HG03196 (cell line): ENCODE data around the gene CXCL10.

Experiments used
- ATAC-seq: cut with Tn5 transposase; IDR thresholded peaks from one replicate; pipeline ENCODE4 v1.9.1; 2021; ENCODE audit not compliant: unreplicated experiment

Gene CXCL10

GRCh38 chr4:75997081-75997480, 26.2 kb downstream of the CXCL10 start:
- ATAC-seq: no peak

DNA sequence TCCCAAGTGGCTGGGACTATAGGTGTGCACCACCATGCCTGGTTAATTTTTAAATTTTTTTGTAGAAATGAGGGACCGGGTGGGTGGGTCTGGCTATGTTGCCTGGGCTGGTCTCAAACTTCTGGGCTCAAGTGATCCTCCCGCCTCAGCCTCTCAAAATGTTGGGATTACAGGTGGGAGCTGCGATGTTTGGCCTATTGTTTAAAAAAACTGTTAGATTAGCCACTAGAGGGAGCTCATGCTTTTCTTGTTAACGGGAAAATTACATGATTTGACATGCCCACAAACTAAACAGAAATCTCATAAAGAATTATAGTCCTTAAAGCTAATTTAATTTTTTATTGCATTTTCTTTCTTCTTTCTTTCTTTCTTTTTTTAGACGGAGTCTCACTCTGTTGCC, 27.6 kb downstream of the CXCL10 start:
- no peak for ATAC-seq

DNA sequence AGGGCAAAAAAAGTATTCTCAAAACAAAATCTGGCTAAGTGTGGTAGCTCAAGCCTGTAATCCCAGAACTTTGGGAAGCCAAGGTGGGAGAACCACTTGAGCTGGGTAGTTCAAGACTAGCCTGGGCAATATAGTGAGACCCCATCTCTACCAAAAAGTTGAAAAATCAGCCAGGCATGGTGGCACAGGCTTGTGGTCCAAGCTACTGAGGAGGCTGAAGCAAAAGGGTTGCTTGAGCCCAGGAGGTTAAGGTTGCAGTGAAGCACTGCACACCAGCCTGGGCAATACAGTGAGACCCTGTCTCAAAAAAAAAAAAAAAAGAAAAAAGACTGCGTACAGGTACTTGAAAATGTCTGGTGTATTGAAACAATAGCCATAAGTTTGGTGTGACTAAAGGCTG, 30.8 kb downstream of the CXCL10 start:
- no peak for ATAC-seq

- ATAC-seq: no peak
These were observed 33.3 kb downstream of the CXCL10 start for GRCh38 chr4:75989846-75990528.

- ATAC-seq: no peak
These were observed 38.2 kb downstream of the CXCL10 start for GRCh38 chr4:75985116-75985515.

DNA sequence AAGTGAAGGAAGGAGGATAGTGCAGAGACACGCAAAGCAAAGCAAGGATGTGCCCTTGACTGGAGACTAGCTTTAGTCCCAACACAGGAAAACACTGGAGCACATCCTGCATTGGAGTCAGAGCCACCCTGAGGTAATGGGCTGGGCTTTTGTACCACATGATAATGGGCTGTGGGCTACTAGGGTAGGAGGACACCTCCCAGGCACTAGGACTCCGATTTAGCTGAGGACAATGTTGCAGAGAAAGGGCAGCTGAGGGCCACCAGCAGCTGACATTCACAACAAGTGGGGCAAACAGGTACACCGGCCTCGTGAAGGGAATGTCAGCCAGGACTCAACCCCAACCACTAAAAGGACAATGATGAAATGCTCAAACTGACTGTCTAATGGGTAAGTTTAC, 42.7 kb downstream of the CXCL10 start:
- no peak for ATAC-seq

DNA sequence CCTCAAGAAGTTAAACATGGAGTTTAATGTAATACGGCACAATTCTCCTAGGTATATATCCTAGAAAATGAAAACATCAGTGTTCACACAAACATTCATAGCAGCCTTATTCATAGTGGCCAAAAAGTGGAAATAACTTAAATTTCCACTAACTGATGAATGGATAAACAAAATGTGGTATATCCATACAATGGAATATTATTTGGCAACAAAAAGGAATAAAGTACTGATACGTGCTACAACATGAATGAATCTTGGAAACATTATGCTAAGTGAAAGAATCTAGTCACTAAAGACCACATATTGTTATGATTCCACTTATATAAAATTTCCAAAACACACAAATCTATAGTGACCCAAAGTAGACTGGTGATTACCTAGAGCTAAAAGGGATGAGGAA, 47.1 kb downstream of the CXCL10 start:
- no peak for ATAC-seq

DNA sequence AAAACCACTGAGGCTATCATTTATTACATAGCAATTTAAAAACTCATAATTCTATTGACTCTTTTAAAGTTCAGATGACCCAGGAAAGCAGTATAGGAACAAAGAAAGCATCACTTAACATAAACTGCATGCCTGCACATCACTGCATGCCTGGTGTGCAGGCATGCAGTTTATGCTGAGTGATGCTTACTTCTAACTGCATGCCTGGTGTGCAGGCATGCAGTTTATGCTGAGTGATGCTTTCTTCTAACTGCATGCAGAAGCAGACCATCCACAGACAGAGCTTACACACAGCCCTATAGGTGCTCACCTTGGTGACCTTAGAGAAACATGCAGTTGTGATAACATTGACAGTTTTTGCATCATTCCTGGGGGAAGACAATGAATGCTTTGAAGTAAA, 49.5 kb downstream of the CXCL10 start:
- no peak for ATAC-seq
